HG02885 (cell line): ENCODE measurements around the gene EFS.
"Not testable (repeated sequence)": the region's sequence is repeated elsewhere in the genome, so short reads cannot be mapped to it uniquely, and the experiment has no call there.

Source experiments
- ATAC-seq: cut with Tn5 transposase; IDR thresholded peaks from one replicate; pipeline ENCODE4 v1.9.1; 2021; ENCODE audit warnings: mild to moderate bottlenecking; ENCODE audit not compliant: unreplicated experiment, poor library complexity

The EFS gene

DNA sequence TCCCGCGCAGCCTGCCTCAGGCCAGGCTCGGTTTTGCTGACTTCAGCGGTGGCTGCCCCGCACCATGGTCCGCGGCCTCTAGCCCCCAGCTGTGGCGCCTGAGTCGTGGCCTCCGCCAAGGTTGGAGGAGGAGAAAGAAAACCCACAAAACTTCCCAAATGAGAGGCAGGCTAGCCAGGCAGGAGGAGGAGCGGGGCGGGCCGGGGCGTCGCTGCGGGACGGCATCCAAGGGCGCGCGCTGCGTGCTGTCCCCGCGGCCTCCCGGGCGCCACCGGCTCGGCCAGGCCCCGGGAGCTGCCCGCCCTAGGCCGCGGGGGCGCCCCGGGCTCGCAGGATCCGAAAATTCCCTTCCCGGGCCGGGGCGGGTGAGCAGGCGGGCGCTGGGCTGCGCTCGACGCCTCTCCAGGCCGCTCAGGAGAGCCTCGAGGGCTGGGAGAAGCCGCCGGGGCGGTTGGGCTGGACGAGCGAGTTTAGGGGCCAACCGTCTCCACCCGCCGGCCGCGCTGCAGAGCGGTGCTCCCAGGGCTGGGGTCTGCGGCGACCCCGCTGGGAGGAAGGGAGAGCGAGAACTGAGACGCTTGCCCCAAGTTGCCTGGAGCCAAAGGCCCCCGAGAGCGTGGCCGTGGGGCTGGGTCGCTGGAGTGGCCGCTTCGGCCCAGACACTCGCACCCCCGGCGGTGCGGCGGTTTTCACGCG lies at the start of gene EFS:
TSS of gene EFS (minus strand) at position 137 of the 696 bp plus-strand sequence. CDS start 147 bp downstream, outside the sequence.
- no peak for ATAC-seq

DNA sequence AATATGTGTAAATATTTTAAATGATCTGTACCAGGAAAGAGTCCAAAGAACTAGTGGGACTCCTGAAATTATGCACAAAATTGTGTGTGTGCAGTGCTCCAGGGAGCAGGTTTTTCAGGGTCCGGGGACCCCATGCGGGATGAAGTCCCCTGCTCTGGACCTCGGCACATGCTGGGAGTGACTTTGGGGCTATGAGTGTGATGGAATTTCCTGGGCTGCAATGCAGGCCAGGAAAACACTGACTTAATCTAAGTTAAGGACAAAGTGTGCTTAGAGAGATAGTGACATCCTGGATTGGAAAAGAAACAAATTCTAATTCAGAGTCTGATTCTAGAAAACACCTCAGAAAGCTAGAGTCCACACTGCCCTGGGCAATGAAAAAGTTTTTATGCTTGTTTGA lies 49.3 kb upstream of the EFS start:
- ATAC-seq: no peak

DNA sequence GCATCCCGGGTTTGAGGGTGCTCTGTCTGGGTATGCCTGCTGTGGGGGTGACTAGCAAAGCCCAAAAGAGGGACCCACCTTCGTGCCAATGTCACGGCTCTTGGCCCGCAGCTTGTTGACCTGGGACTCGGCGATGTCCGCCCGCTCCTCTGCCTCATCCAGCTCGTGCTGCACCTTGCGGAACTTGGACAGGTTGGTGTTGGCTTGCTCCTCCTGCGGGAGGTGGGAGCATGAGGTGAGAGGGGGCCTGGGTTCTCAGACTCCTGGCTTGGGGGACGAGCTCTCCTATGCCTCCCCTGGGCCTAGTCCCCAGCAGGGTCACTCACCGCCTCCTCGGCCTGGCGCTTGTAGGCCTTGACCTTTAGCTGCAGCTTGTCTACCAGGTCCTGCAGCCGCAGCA lies 48.7 kb upstream of the EFS start:
- ATAC-seq: no peak

DNA sequence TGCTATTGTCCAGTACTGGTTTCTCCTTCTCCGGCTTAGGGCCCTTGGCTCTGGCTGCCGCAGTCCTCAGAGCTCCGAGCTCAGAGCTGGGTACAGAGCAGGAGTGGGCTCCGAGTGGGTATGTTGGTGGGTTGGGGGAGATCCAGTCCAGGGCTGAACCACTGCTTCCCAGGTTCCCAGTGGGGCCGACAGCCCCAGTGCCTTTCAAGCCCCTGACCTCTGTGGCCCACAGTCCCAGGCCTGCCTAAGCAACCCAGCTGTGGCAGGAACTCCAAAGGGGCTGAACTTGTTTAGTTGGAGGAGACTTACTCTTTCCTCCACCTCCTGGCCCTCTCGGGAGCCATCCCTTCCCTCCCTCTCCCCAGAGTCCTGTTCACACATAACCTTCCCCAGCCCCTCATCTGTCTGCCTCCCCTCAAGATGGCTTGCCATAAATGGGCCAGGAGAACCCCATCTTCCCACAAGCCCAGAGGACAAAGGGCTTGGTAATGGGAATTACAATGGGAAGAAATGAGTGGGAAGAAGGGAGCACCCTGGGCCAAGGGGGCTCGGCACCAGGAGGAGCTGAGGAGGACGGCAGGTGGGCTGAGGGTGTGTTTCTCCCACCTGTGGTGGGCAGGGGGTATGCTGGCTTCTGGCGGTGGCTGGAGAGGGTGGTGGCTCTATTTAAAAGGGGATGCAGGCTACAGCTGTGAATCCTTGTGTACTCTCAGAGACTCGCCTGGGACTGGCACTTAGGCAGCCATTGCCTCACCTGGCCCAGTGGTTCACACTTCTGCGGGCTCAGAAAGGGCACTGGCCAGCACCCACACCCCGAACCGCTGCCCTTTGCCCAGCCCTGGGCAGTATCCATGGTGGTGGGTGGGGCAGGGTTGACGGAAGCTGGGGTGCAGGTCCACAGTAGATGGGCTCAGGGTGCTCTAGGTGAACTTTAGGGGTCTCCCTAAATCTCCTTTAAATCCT lies 46.9 kb upstream of the EFS start:
- no peak for ATAC-seq

- no peak for ATAC-seq
These were observed 45.1 kb upstream of the EFS start for GRCh38 chr14:23409966-23410635.

DNA sequence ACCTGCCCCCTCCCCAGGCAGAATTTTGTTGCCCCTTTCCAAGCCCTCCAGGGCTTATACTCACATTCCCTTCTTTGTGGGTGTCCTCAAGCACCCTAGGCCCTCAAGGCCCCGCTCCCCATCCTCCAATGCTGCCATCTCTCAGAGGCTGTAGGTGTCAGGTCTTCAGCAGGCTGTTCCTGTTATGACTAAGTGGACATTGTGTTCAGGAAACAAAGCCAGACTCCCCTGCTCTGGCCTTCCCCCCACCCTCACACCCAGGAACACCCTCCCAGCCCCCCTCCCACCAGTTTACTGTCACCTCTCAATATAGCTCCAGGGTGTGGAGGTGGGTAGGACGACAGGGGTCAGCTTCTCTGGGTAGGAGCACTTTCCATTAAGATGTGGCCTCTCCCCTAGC lies 44.5 kb upstream of the EFS start:
- ATAC-seq: no peak

GRCh38 chr14:23408307-23408630 lies 43.3 kb upstream of the EFS start:
- no peak for ATAC-seq

GRCh38 chr14:23407516-23408306 lies 42.7 kb upstream of the EFS start, which contains the start of gene MYH6:
MYH6 (minus strand) TSS chr14:23408273; CDS start chr14:23407223, 1,050 bp downstream.
- ATAC-seq: no peak

GRCh38 chr14:23406725-23407355 lies 41.9 kb upstream of the EFS start:
- ATAC-seq: no peak

DNA sequence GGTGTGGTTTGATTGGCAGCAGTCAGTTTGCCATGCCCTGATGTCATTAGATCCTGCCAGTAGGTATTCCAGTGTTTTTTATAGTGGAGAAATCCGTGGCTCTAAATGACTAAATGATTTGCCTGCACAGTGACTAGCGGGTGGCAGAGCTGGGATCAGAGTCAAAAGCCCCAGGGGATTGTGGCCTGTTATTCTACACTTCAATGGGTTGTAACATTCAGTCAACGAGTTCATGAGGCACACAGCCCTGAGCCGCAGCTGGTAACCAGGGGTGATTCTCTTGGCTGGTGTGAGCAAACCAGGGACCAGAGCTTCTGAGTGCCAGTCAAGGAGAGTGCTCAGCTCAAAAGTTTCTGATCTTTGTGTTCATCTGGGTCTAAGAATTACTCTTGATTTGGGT lies 41.3 kb upstream of the EFS start:
- ATAC-seq: no peak

DNA sequence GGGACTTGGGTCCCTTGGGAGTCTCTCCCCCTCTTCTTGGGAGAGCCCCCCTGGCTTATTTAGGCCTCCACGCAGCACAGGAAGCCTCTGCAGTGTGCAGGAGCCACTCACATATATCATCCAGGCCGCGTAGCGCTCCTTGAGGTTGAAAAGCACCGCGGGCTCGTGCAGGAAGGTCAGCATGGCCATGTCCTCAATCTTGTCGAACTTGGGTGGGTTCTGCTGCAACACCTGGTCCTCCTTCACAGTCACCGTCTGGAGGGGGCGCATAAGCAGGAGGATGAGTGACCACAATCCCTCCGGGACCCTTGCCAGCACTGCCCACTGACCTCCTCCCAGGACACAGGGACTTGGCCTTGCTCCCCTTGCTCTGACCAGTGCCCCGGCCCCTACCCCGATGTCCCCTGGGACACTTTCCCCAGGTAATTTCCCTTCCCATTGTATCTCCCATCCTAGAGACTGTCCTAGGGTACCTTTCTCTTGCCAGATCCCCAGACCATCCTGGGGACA lies 40.6 kb upstream of the EFS start:
- no peak for ATAC-seq

- ATAC-seq: no peak
These were observed 40.1 kb upstream of the EFS start for GRCh38 chr14:23405096-23405495.

- no peak for ATAC-seq
These were observed 39.4 kb upstream of the EFS start for GRCh38 chr14:23404331-23404900.

- ATAC-seq: no peak
These were observed 38.9 kb upstream of the EFS start for GRCh38 chr14:23403908-23404307.

- no peak for ATAC-seq
These were observed 38.1 kb upstream of the EFS start for GRCh38 chr14:23403139-23403438.

GRCh38 chr14:23402296-23403138 lies 37.5 kb upstream of the EFS start:
- ATAC-seq: no peak

- no peak for ATAC-seq
These were observed 36.3 kb upstream of the EFS start for GRCh38 chr14:23401291-23401690.

DNA sequence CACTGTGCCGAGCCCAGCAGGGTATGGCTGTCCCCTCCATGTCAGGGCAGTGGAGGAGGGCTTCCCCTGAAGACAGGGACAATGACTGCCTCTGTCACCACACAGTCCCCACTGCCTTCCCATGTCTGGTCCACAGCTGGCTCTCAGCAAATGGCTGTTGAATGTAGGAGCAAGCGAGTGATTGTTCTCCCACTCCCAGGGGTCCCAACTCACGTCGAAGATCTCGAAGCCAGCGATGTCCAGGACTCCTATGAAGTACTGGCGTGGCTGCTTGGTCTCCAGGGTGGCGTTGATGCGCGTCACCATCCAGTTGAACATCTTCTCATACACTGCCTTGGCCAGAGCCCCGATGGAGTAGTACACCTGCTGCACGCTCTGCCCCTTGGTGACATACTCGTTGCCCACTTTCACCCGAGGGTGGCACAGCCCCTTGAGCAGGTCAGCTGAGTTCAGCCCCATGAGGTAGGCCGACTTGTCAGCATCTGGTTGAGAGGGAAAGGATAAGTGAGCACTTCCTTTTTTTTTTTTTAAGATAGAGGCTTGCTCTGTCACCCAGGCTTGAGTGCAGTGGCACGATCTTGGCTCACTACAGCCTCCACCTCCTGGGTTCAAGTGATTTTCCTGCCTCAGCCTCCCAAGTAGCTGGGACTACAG lies 35.7 kb upstream of the EFS start:
- not testable (repeated sequence) for ATAC-seq
